HG02588 (cell line): ENCODE measurements around the gene ADGRG3.

ENCODE experiments used
- ATAC-seq: cut with Tn5 transposase; IDR thresholded peaks from one replicate; pipeline ENCODE4 v1.9.1; 2021; ENCODE audit warnings: mild to moderate bottlenecking, moderate library complexity; ENCODE audit not compliant: unreplicated experiment

Gene ADGRG3

GRCh38 chr16:57734925-57735754 is 67.0 kb downstream of the ADGRG3 start:
- ATAC-seq, result peak; percentile 89

- no peak for ATAC-seq
Observed at GRCh38 chr16:57735755-57736418, 67.8 kb downstream of the ADGRG3 start, which contains the start of gene KATNB1. Gene KATNB1 (plus strand): TSS chr16:57735770. CDS start chr16:57737244, 1,474 bp downstream.

- ATAC-seq, result no peak
Observed at GRCh38 chr16:57736419-57737351, 68.6 kb downstream of the ADGRG3 start.

- ATAC-seq, result no peak
Observed at GRCh38 chr16:57738844-57739243, 70.7 kb downstream of the ADGRG3 start.
